Pancreas (tissue), 10 donors: ENCODE results near the gene CCDC186. TPM values are rescaled to one million over a fixed set of nuclear protein-coding genes. Genes with fewer than 3 reads are reported as not detected.

Experiments
- ATAC-seq, 4 donors: fragments of 200-7000 bp; cut with Tn5 transposase; one replicate each; pipeline versions ENCODE4 v1.8.0 to v1.9.1; 2020; ENCODE audit warnings: mild to moderate bottlenecking in 4 of 4, moderate library complexity in 4 of 4
- DNase-seq, 6 donors: peaks; one replicate each; pipeline ENCODE4 v3.0.0-alpha.2; 2020
- FAIRE-seq: peaks from 2 replicates; lab custom pipeline; 2012; peaks lifted over from hg19 to GRCh38; lab: Jason Lieb, UNC
- H3K27ac ChIP-seq, 4 donors: fragments of 200-600 bp; sonication (generic); 1 replicate in 3 of 4; 2 replicates in 1 of 4; pipeline versions ENCODE4 v1.5.0 to v1.8.0; 2020
- H3K27me3 ChIP-seq, 4 donors: fragments of 200-600 bp; one replicate each; pipeline ENCODE4 v1.8.0; 2021
- H3K36me3 ChIP-seq, 3 donors: fragments of 200-600 bp; sonication (generic) in 1 of 3; one replicate each; pipeline versions ENCODE4 v1.5.0 to v1.8.0; 2020 to 2021
- H3K4me1 ChIP-seq, 3 donors: fragments of 200-600 bp; one replicate each; pipeline ENCODE4 v1.8.0; 2021
- H3K4me3 ChIP-seq, 4 donors: fragments of 200-600 bp; sonication (generic) in 2 of 4; one replicate each; pipeline versions ENCODE4 v1.5.0 to v1.8.0; 2020 to 2021
- H3K9me3 ChIP-seq, 4 donors: fragments of 200-600 bp; one replicate each; pipeline ENCODE4 v1.8.0; 2021
- CTCF ChIP-seq, 4 donors: fragments of 200-600 bp; sonication (generic) in 3 of 4; IDR thresholded peaks; one replicate each; pipeline versions ENCODE4 v1.5.0 to v1.8.0; 2021; ENCODE audit warnings: antibody characterized with exemption in 4 of 4
- WGBS, 2 donors: extraction: QIAGEN DNeasy Blood & Tissue Kit; methylation state at CpG; one replicate each; pipeline ENCODE4 v1.1.7; 2013; 5-methylcytosine and 5-hydroxymethylcytosine counted together
- intact Hi-C, 3 donors: fragments of 100-400 bp; cut with DNase I; formaldehyde crosslinking; loops; one replicate each; pipeline versions ENCODE4 v1.11.1 to v1.14.2; 2022
- polyA plus RNA-seq, 2 donors: library from polyadenylated mRNA; stranded (reverse); fragments of 200-250 nt; gene quantifications; one replicate each; pipeline ENCODE4 v1.2.3, GENCODE V29; 2013
- total RNA-seq, 6 donors: library from RNA; stranded (reverse); fragmentation: NEBNext Ultra II Directional in 4 of 6; extraction: Animal tissue kit (Norgen Biotek cat#: 25700) in 4 of 6; gene quantifications; one replicate each; pipeline versions ENCODE4 v1.2.1 to v1.2.4, GENCODE V29; 2021 to 2023
- donor health status: healthy with polysubstance abuse.
- donor health status: DM: no; HTN: no; CAD: no; lungs with moderate emphysema.
- donor health status: DM: no; HTN: no; CAD: no.
- donor health status: control.
- donor health status: control.
- donor health status: Bipolar disorder and iron deficiency.
- donor health status: DM: yes; HTN: yes; CAD: no.
- donor health status: DM: no; HTN: no; CAD: no.
- donor health status: DM: no; HTN: no; CAD: no.
- donor health status: DM: yes; HTN: yes; CAD: no.

The CCDC186 gene
- total and polyA plus RNA-seq, 8 donors, result 5.1 to 29.5 (median 22.6) TPM

GRCh38 chr10:114184276-114184675 is 10.3 kb upstream of the CCDC186 start:
- H3K9me3 ChIP-seq, result no peaks in the 10 kb centered on the region
- no peak for DNase-seq
- ATAC-seq, result no peak
- peaks cover 0 to 8% (median 7%) of the 10 kb centered on the region in 3 donors for H3K4me1 ChIP-seq
- FAIRE-seq, result no peak
- no peak overlapping the region for H3K4me3 ChIP-seq
- H3K27ac ChIP-seq, result no peak overlapping the region
- no peaks in the 10 kb centered on the region for H3K36me3 ChIP-seq
- intact Hi-C loops, result no loop called here
- WGBS, 2 donors, result 68 to 69% methylated on average over 5 of the region's 5 CpGs
- H3K27me3 ChIP-seq, result no peaks in the 10 kb centered on the region
- TF ChIP-seq CTCF (IDR thresholded peaks at IDR 0.05), result no peak

- DNase-seq, result no peak
- H3K36me3 ChIP-seq, result no peaks in the 10 kb centered on the region
- no peak for FAIRE-seq
- intact Hi-C loops, result no loop called here
- H3K4me1 ChIP-seq, result peaks cover 0 to 8% (median 7%) of the 10 kb centered on the region in 3 donors
- H3K4me3 ChIP-seq, result no peak overlapping the region
- no peak for ATAC-seq
- no peaks in the 10 kb centered on the region for H3K9me3 ChIP-seq
- H3K27ac ChIP-seq, result no peak overlapping the region
- H3K27me3 ChIP-seq, result no peaks in the 10 kb centered on the region
- no peak for TF ChIP-seq CTCF (IDR thresholded peaks at IDR 0.05)
- WGBS, 2 donors, result 84 to 89% methylated on average over 9 of the region's 9 CpGs
These were observed 9.6 kb upstream of the CCDC186 start for GRCh38 chr10:114183563-114183962.

- Histone ChIP-seq H3K27me3 (no peaks in the 10 kb centered on the region), H3K9me3 (no peaks in the 10 kb centered on the region), H3K36me3 (no peaks in the 10 kb centered on the region), H3K4me1 (peaks cover 0 to 8% (median 7%) of the 10 kb centered on the region in 3 donors), H3K27ac (peak overlapping the region in 3 of 4 donors; percentile 1 to 30 (median 28)), H3K4me3 (peak overlapping the region in 2 of 4 donors; percentile 10 to 16)
- FAIRE-seq (peak; percentile 13), ATAC-seq (peak; percentile 81 to 94 (median 90)), DNase-seq (peak; percentile 61 to 85 (median 78))
- intact Hi-C loops, result no loop called here
- WGBS, 2 donors, result 6 to 9% methylated on average over 5 of the region's 5 CpGs
- no peak for TF ChIP-seq CTCF (IDR thresholded peaks at IDR 0.05)
These were observed 8.0 kb upstream of the CCDC186 start for GRCh38 chr10:114181971-114182370.

- Histone ChIP-seq H3K4me3 (no peak overlapping the region), H3K27me3 (no peaks in the 10 kb centered on the region), H3K36me3 (no peaks in the 10 kb centered on the region), H3K27ac (no peak overlapping the region), H3K9me3 (no peaks in the 10 kb centered on the region), H3K4me1 (peaks cover 0 to 8% (median 7%) of the 10 kb centered on the region in 3 donors)
- intact Hi-C loops, result no loop called here
- 88 to 91% methylated on average over 3 of the region's 3 CpGs for WGBS, 2 donors
- ATAC-seq (no peak), FAIRE-seq (no peak), DNase-seq (no peak)
- TF ChIP-seq CTCF (IDR thresholded peaks at IDR 0.05), result no peak
These were observed 6.9 kb upstream of the CCDC186 start for GRCh38 chr10:114180937-114181336.

- 42% methylated on average over 8 of the region's 8 CpGs for WGBS, 2 donors
These were observed 5.7 kb upstream of the CCDC186 start for GRCh38 chr10:114179747-114180146.

More at GRCh38 chr10:114179747-114180146, 5.7 kb upstream of the CCDC186 start:
- Histone ChIP-seq H3K27ac (peak overlapping the region in 1 of 4 donors; percentile 4), H3K9me3 (no peaks in the 10 kb centered on the region), H3K27me3 (no peaks in the 10 kb centered on the region), H3K4me3 (no peak overlapping the region), H3K36me3 (no peaks in the 10 kb centered on the region), H3K4me1 (peaks cover 6 to 11% (median 8%) of the 10 kb centered on the region in 3 donors)
- DNase-seq, result no peak
- intact Hi-C loops, result no loop called here
- TF ChIP-seq CTCF (IDR thresholded peaks at IDR 0.05), result no peak
- FAIRE-seq, result no peak
- ATAC-seq, result peak in 2 of 4 donors; percentile 23 to 71
